ENCODE data around the gene SLMAP.
A peak's percentile ranks its signal among the peaks of the same experiment; 100 is the strongest.

SLMAP gene

GRCh38 chr3:57890874-57891273 is 134.8 kb downstream of the SLMAP start:
- DNase-seq (ENCODE audit: low spot score): no peak

- DNase-seq (ENCODE audit: low spot score): no peak
Measured at GRCh38 chr3:57892423-57892822, 136.3 kb downstream of the SLMAP start.

- DNase-seq (ENCODE audit: low spot score): no peak
Measured at GRCh38 chr3:57893156-57893555, 137.0 kb downstream of the SLMAP start.

GRCh38 chr3:57893668-57894067 is 137.6 kb downstream of the SLMAP start:
- no peak for DNase-seq (ENCODE audit: low spot score)

- no peak for DNase-seq (ENCODE audit: low spot score)
Measured at GRCh38 chr3:57896031-57896430, 139.9 kb downstream of the SLMAP start.

- no peak for DNase-seq (ENCODE audit: low spot score)
Measured at GRCh38 chr3:57896691-57897090, 140.6 kb downstream of the SLMAP start.

GRCh38 chr3:57900786-57901185 is 144.7 kb downstream of the SLMAP start:
- DNase-seq (ENCODE audit: low spot score): no peak

- no peak for DNase-seq (ENCODE audit: low spot score)
Measured at GRCh38 chr3:57903124-57903890, 147.2 kb downstream of the SLMAP start.

GRCh38 chr3:57910990-57911389 is 154.9 kb downstream of the SLMAP start:
- DNase-seq (ENCODE audit: low spot score): peak; percentile 55

GRCh38 chr3:57911593-57911992 is 155.5 kb downstream of the SLMAP start:
- no peak for DNase-seq (ENCODE audit: low spot score)

- no peak for DNase-seq (ENCODE audit: low spot score)
Measured at GRCh38 chr3:57917601-57918000, 161.5 kb downstream of the SLMAP start.

GRCh38 chr3:57918123-57918837 is 162.2 kb downstream of the SLMAP start:
- DNase-seq (ENCODE audit: low spot score): no peak

GRCh38 chr3:57919987-57920386 is 163.9 kb downstream of the SLMAP start:
- DNase-seq (ENCODE audit: low spot score): no peak

- DNase-seq (ENCODE audit: low spot score): no peak
Measured at GRCh38 chr3:57923101-57923500, 167.0 kb downstream of the SLMAP start.

- DNase-seq (ENCODE audit: low spot score): no peak
Measured at GRCh38 chr3:57923752-57924151, 167.6 kb downstream of the SLMAP start.

GRCh38 chr3:57927166-57927565 is 171.1 kb downstream of the SLMAP start:
- DNase-seq (ENCODE audit: low spot score): no peak

- no peak for DNase-seq (ENCODE audit: low spot score)
Measured at GRCh38 chr3:57927916-57928315, 171.8 kb downstream of the SLMAP start.

GRCh38 chr3:57928511-57928910 is 172.4 kb downstream of the SLMAP start:
- DNase-seq (ENCODE audit: low spot score): no peak

- DNase-seq (ENCODE audit: low spot score): no peak
Measured at GRCh38 chr3:57929988-57930387, 173.9 kb downstream of the SLMAP start.

GRCh38 chr3:57933602-57934001 is 177.5 kb downstream of the SLMAP start:
- no peak for DNase-seq (ENCODE audit: low spot score)

GRCh38 chr3:57934373-57934772 is 178.3 kb downstream of the SLMAP start:
- DNase-seq (ENCODE audit: low spot score): no peak

- no peak for DNase-seq (ENCODE audit: low spot score)
Measured at GRCh38 chr3:57935539-57935938, 179.4 kb downstream of the SLMAP start.

GRCh38 chr3:57937092-57937491 is 181.0 kb downstream of the SLMAP start:
- DNase-seq (ENCODE audit: low spot score): no peak

GRCh38 chr3:57939775-57940174 is 183.7 kb downstream of the SLMAP start:
- no peak for DNase-seq (ENCODE audit: low spot score)
